Tibial artery (tissue), 4 donors: ENCODE data around the gene ANP32A.
A peak's percentile ranks its signal among the peaks of the same experiment; 100 is the strongest.
"Not testable (repeated sequence)": the region's sequence is repeated elsewhere in the genome, so short reads cannot be mapped to it uniquely, and the experiment has no call there.

Experiments
- DNase-seq, 2 donors: peaks; one replicate each; pipeline ENCODE4 v3.0.0-alpha.2; 2019
- H3K27ac ChIP-seq, 2 donors: fragments of 200-600 bp; sonication (generic) in 1 of 2; 1 replicate in 1 of 2; 2 replicates in 1 of 2; pipeline ENCODE4 v1.5.1; 2018 to 2019; ENCODE audit warnings: mild to moderate bottlenecking in 1 of 2
- H3K27me3 ChIP-seq, 2 donors: fragments of 200-600 bp; sonication (generic) in 1 of 2; one replicate each; pipeline versions ENCODE4 v1.5.1 to v1.6.0; 2016 to 2019
- H3K36me3 ChIP-seq, 3 donors: fragments of 200-600 bp; sonication (generic) in 2 of 3; one replicate each; pipeline ENCODE4 v1.5.1; 2016 to 2019; ENCODE audit warnings: mild to moderate bottlenecking in 2 of 3
- H3K4me1 ChIP-seq, 4 donors: fragments of 200-600 bp; sonication (generic) in 2 of 4; 1 replicate in 3 of 4; 2 replicates in 1 of 4; pipeline ENCODE4 v1.5.1; 2016 to 2019
- H3K4me3 ChIP-seq, 2 donors: fragments of 200-600 bp; sonication (generic) in 1 of 2; 1 replicate in 1 of 2; 2 replicates in 1 of 2; pipeline ENCODE4 v1.5.1; 2018 to 2019; ENCODE audit warnings: mild to moderate bottlenecking in 2 of 2
- H3K9me3 ChIP-seq, 3 donors: fragments of 200-600 bp; sonication (generic) in 1 of 3; one replicate each; pipeline ENCODE4 v1.5.1; 2016 to 2019
- intact Hi-C: fragments of 100-400 bp; cut with DNase I; formaldehyde crosslinking; loops from one replicate; pipeline ENCODE4 v1.15.0; 2023; ENCODE audit warnings: low total_unique reads
- TF ChIP-seq, protein P1 (sequence below), 2 experiments: fragments of 200-600 bp in 1 of 2; fragments of 450-650 bp in 1 of 2; IDR thresholded peaks; one replicate each; pipeline ENCODE4 v1.5.1; 2017 to 2019; ENCODE audit warnings: antibody characterized with exemption in 2 of 2, mild to moderate bottlenecking in 1 of 2, moderate library complexity in 1 of 2

ANP32A gene

GRCh38 chr15:68820295-68821189 is at the start of gene ANP32A:
ANP32A (minus strand) TSS chr15:68820895; CDS start chr15:68820751, 144 bp downstream.
- H3K9me3 ChIP-seq: no peaks in the 10 kb centered on the region
- H3K4me3 ChIP-seq: peak within 1 kb of the TSS; percentile 78 to 93
- peak within 1 kb of the TSS; percentile 97 to 99 for H3K27ac ChIP-seq
- TF ChIP-seq, protein P1, sequence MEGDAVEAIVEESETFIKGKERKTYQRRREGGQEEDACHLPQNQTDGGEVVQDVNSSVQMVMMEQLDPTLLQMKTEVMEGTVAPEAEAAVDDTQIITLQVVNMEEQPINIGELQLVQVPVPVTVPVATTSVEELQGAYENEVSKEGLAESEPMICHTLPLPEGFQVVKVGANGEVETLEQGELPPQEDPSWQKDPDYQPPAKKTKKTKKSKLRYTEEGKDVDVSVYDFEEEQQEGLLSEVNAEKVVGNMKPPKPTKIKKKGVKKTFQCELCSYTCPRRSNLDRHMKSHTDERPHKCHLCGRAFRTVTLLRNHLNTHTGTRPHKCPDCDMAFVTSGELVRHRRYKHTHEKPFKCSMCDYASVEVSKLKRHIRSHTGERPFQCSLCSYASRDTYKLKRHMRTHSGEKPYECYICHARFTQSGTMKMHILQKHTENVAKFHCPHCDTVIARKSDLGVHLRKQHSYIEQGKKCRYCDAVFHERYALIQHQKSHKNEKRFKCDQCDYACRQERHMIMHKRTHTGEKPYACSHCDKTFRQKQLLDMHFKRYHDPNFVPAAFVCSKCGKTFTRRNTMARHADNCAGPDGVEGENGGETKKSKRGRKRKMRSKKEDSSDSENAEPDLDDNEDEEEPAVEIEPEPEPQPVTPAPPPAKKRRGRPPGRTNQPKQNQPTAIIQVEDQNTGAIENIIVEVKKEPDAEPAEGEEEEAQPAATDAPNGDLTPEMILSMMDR (IDR thresholded peaks at IDR 0.05): no peak
- H3K4me1 ChIP-seq: peaks cover 0 to 24% (median 17%) of the 10 kb centered on the region in 4 donors
- H3K36me3 ChIP-seq: no peaks in the 10 kb centered on the region
- no peaks in the 10 kb centered on the region for H3K27me3 ChIP-seq
- DNase-seq: peak; percentile 96 to 98
- intact Hi-C loops: no loop called here

DNA sequence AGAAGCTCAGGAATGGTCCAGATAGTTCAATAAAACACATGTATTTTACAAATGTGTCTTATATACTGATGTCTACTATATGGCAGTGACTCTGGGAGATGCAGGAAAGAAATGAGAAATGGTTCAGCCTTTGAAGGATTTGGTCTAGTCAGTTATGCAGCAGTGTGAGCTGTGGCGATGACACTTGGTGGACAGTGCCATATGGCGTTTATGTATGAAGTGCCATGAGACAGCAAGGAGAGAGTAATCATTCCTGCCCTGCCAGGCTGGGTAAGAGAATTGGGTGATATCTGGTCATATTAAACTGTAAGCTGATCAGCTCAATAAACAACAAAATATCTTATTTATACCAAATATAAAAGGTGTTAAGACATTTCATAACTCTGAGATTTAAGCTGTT is 47.6 kb upstream of the ANP32A start:
- TF ChIP-seq, protein P1 (IDR thresholded peaks at IDR 0.05): no peak
- H3K27ac ChIP-seq: no peak overlapping the region
- peaks cover 0 to under 1% (median 0%) of the 10 kb centered on the region in 3 donors for H3K9me3 ChIP-seq
- H3K27me3 ChIP-seq: peaks cover 0 to 30% of the 10 kb centered on the region in 2 donors
- no peaks in the 10 kb centered on the region for H3K36me3 ChIP-seq
- DNase-seq: no peak
- H3K4me1 ChIP-seq: no peaks in the 10 kb centered on the region
- intact Hi-C loops: no loop called here
- H3K4me3 ChIP-seq: no peak overlapping the region

DNA sequence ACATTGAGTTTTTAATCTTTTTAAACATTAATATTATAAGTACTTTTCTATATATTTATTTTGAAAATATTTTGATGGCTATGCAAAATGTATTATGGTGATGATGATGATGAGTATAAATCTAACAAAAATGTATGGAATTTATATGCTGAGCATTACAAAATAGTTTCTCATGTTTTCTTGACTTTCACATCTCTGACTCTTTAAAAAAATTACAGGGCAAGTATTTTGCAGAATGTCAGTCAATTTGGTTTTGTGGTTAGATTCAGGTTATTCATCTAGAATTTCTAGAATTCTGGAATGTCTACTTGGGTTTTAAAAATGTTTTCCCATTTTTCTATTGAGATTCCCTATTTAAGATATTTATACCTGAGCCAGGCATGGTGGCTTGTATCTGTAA is 41.7 kb upstream of the ANP32A start:
- TF ChIP-seq, protein P1 (IDR thresholded peaks at IDR 0.05): no peak
- Histone ChIP-seq H3K9me3 (peaks cover 4 to 18% (median 9%) of the 10 kb centered on the region in 3 donors), H3K36me3 (no peaks in the 10 kb centered on the region), H3K27ac (no peak overlapping the region), H3K27me3 (peaks cover 0 to 5% of the 10 kb centered on the region in 2 donors), H3K4me1 (no peaks in the 10 kb centered on the region), H3K4me3 (no peak overlapping the region)
- DNase-seq: no peak
- intact Hi-C loops: no loop called here

GRCh38 chr15:68858666-68859065 is 38.0 kb upstream of the ANP32A start:
- H3K27me3 ChIP-seq, H3K36me3 ChIP-seq, H3K27ac ChIP-seq, H3K4me1 ChIP-seq, DNase-seq, intact Hi-C loops, H3K4me3 ChIP-seq: not testable (repeated sequence)
- peaks cover 4 to 32% (median 12%) of the 10 kb centered on the region in 3 donors for H3K9me3 ChIP-seq

GRCh38 chr15:68857443-68857842 is 36.7 kb upstream of the ANP32A start:
- H3K27me3 ChIP-seq, H3K4me3 ChIP-seq, H3K27ac ChIP-seq, intact Hi-C loops, DNase-seq, H3K4me1 ChIP-seq, H3K36me3 ChIP-seq: not testable (repeated sequence)
- peaks cover 4 to 23% (median 9%) of the 10 kb centered on the region in 3 donors for H3K9me3 ChIP-seq

DNA sequence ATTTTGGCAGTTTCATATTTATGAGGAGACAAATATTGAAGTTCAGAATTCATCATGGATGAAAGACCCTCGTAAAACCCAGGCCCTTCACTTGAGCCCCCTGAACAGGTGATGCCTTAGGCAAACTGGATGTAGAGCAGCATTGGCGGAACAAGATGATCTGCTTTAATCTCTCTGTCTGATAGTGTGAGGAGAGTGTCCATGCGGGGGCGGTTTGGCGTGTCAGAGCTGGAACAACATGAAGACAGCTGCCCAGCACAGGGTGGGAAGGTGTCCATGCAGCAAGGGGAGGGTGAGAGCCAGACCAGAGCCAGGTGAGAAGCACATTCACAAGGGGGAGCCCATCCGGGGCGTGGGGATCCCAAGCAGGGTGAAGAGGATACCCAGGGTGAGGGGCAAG is 31.8 kb upstream of the ANP32A start:
- intact Hi-C loops: no loop called here
- H3K36me3 ChIP-seq: no peaks in the 10 kb centered on the region
- TF ChIP-seq, protein P1 (IDR thresholded peaks at IDR 0.05): no peak
- H3K27ac ChIP-seq: no peak overlapping the region
- H3K4me1 ChIP-seq: no peaks in the 10 kb centered on the region
- peaks cover 0 to 15% (median 4%) of the 10 kb centered on the region in 3 donors for H3K9me3 ChIP-seq
- no peak overlapping the region for H3K4me3 ChIP-seq
- H3K27me3 ChIP-seq: peaks cover 0 to 5% of the 10 kb centered on the region in 2 donors
- no peak for DNase-seq
